GM18520 (cell line): ENCODE data around the gene MED16.
"Not testable (repeated sequence)": the region's sequence is repeated elsewhere in the genome, so short reads cannot be mapped to it uniquely, and the experiment has no call there.

Experiments used
- ATAC-seq: cut with Tn5 transposase; IDR thresholded peaks from one replicate; pipeline ENCODE4 v1.9.1; 2021; ENCODE audit not compliant: unreplicated experiment

MED16 gene

DNA sequence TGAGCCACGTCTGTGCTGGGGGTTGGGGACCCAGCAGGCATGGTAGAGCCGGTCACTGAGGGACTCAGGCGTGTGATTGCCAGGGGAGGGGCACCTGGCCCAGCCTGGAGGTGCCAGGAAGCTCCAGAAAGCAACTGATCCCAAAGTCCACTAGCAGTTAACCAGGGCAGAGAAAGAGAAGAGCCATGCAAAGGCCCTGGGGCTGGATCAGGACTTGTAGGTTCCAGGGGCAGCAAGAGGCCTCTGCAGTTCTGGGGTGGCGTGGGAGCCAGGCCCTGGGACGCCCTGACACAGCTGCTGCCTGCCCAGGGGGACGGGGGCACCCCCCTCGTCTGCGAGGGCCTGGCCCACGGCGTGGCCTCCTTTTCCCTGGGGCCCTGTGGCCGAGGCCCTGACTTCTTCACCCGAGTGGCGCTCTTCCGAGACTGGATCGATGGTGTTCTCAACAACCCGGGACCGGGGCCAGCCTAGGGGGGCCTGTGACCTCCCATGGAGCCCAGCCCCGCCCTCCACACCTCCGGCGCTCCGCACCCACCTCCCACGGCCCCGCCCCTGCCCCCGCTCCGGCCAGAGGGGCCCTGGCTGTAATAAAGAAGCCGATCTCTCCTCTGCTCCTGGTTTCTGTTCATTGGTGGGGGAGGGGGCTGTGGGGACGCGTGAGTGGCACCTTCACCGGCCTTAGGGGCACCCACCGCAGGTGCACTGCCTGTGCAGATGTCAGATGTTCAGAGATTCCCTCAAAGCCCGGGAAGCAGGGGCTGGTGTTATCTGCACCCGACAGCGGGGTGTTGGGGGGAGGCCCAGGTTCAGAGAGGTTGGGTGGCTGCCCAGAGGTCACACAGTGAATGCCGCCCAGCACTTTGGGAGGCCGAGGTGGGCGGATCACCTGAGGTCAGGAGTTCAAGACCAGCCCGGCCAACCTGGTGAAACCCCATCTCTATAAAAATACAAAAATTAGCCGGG lies 61.3 kb downstream of the MED16 start:
- no peak for ATAC-seq

DNA sequence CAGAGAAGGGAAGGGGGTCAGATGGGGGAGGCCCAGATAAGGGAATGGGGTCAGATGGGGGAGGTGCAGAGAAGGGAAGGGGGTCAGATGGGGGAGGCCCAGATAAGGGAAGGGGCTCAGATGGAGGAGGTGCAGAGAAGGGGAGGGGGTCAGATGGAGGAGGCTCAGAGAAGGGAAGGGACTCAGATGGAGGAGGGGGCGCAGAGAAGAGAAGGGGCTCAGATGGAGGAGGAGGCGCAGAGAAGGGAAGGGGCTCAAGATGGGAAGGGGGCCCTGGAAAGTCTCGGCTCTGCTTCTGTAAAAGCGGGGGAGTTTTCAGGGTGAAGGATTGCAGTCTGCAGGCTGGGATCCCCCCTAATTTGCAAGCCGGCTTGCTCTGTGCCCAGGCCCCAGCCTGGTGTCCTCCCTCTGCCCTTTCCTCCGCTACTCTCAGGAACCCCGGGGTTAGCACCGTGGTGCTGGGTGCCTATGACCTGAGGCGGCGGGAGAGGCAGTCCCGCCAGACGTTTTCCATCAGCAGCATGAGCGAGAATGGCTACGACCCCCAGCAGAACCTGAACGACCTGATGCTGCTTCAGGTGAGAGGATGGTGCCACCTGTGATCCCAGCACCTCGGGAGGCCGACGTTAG lies 63.7 kb downstream of the MED16 start:
- ATAC-seq = no peak

DNA sequence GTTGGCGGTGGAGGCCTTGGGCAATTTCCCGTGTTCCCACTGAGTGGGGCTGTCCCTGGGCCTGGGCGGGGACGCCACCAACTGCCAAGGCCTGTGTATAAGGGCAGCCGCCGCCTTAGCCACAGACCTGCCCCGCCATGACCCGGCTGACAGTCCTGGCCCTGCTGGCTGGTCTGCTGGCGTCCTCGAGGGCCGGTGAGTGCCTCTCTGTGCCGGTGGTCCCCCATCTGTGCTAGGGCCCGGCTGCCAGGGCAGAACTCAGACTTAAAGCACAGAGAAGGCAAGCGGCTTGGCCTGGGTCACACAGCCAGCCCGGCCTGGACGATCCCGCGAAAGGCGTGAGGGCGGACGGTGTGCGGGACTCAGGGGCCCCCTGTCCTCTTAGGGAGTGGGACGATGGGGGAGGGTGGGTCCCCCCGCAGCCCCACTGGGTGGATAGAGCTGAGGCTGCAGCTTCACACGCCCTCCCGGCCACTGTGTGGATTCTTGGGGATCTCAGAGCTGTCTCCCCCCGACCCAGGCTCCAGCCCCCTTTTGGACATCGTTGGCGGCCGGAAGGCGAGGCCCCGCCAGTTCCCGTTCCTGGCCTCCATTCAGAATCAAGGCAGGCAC lies 65.2 kb downstream of the MED16 start, which contains the start of gene AZU1:
Gene AZU1, plus strand, starts transcription at position 128 of the 612 bp plus-strand sequence. Its CDS starts 10 bp downstream, at position 138.
- ATAC-seq = no peak

DNA sequence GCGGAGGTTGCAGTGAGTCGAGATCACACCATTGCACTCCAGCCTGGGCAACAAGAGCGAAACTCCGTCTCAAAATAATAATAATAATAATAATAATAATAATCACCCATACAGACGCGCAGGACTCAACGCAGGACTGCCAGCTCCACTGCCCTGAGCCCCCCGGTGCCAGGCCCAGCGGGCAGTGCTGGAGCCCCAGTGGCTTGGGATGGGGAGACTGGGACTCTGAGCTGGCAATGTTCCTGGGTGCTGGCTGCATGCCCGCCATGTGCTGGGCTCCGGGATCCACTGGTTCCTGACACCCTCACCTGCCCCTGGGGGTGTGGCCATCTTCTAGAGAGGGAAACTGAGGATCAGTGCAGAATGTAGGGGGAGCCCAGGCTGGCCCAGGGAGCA lies 65.7 kb downstream of the MED16 start:
- no peak for ATAC-seq

DNA sequence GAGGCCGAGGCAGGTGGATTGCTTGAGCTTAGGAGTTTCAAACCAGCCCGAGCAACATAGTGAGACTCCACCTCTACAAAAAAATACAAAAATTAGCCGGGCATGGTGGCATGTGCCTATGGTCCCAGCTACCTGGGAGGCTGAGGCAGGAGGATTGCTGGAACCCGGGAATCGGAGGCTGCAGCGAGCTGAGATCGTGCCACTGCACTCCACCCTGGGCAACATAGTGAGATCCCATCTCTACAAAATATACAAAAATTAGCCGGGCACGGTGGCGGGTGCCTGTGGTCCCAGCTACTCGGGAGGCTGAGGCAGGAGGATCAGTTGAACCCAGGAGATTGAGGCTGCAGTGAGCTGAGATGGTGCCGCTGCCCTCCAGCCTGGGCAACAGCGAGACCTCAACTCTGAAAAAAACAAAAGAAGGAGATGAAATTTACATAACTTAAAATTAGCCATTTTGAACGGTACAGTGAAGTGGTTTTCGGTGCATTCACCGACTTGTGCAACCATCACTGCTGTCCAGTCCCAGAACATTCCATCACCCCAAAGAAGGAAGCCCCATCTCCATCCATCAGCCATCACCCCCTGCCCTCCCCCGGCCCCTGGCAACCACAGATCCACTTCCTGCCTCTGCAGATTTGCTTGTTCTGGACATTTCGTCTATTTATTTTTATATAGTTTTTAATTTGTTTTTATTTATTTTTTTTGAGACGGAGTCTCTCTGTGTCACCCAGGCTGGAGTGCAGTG lies 66.9 kb downstream of the MED16 start:
- no peak for ATAC-seq

DNA sequence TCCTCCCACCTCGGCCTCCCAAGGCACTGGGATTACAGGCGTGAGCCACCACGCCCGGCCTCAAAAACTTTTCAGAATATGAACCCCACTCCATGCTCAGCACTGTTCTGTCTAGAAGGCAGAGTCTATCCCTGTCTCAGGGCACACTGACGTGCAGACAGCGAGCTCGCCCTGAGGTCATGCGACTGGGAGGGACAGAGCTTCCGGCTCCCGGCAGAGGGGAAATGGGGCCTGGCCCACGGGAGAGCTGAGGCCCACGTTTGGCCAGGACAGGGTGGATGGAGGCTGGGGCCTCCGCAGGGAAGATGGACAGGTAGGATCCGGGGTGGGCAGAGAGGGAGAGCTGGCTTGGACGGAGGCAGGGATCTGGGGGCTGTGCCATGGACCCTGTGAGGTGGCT lies 68.1 kb downstream of the MED16 start:
- ATAC-seq = no peak

DNA sequence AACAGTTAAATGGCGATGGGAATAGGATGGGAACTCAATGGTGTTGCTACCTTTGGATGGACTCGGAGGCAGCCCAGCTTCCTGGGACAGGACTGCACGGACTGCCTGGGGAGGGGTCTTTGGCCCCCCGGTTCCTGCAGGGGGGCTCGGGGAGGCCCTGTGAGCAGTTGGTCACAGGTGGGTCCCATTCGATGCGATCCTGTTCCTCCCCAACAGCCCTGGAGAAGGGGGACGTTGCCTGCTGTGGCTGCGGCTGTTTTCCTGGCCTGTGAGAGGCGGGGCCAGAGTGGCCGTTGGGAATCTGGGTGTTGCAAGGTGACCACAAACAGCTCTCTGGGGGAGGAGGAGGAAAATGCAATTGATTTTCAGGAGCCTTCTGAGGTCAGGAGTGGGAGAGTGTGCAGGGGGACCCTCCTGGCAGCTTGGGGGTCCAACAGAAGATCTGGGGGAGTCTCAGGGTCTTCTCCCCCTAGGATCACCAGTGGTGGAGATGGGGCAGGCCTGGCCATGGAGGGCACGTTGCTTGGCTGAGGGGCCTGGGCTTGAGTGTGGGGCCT lies 69.3 kb downstream of the MED16 start:
- ATAC-seq = no peak

DNA sequence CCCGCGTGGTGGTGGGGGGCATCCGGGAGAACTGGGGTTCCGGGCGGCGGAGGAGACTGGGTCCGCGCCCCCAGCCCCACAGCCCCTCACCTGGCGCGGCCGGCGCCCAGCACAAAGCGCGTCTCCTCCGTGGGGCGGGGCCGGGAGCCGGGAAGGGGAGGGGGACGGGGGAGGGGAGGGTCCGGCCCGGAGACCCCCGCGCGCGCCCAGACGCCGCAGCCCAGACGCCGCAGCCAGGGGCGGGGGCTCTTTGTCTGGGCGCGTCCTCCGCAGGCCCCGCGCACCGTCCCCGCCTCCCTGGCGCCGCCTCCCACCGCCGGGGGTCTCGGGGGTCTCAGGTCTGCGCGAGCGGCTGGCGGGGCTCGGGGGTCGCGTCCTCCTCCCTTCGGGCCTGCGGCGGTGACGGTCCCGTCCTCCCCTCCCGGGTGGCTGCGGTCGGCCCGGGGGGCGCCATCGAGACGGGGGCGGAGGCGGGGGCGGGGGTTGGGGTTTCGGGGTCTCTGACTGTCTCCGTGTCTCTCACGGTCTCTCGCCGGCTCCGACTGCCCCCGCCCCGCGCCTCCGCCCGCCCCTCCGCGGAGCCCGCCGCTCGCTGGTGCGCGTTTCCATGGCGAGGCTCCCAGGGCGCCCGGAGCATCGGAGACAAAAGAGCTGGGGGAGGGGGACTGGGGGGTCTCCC lies 71.0 kb downstream of the MED16 start, which contains the start of gene PLPPR3:
Gene PLPPR3, minus strand, starts transcription at position 131 of the 679 bp plus-strand sequence. CDS start 396 bp downstream, outside the sequence.
- ATAC-seq = no peak

DNA sequence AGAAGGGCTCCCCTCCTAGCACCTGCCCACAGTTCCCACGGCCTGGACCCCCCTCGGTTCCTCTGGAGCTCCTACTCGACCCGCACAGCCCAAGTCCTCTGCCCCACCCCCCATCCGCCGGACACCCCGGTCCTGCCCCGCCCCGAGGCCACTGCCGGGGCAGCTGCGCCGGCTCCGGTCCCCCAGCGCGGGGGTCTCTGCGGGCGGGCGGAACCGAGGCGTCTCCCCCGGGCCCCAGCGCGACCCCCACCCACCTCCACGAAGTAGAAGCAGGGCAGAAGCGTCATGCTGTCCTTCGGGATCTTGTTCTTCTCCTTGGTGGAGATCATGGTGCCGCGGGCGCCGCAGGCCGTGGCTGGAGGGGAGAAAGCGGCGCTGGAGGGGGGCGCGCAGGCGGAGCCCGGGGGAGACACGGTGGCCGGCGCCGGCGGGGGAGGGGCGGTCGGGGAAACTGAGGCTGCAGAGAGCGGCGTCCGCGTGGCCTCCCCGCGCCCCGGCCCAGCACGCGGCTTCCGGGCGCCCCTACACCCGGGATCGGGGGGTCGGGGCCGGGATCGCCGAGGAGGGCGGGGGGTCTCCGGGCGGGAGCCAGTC lies 71.7 kb downstream of the MED16 start:
- no peak for ATAC-seq

DNA sequence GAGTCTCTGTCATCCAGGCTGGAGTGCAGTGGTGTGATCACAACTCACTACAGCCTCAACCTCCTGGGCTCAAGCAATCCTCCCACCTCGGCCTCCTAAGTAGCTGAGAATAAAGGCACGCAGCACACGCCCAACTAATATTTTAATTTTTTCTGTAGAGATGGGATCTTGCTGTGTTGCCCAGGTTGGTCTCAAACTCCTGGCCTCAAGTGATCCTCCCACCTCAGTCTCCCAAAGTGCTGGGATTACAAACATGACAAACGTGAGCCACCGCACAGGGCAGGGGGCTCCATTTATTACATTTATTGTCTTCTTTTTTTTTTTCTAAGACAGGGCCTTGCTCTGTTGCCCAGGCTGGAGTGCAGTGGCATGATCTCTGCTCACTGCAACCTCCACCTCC lies 72.8 kb downstream of the MED16 start:
- ATAC-seq = not testable (repeated sequence)
